AG04449 (cell line): Measurements from ENCODE around the gene CXCL6.

ENCODE experiments used
- CTCF ChIA-PET: fragments of 350-600 bp; formaldehyde crosslinking; extraction: SDS; loops from one replicate; lab custom pipeline; 2021; ENCODE audit warnings: antibody characterized with exemption; lab: Yijun Ruan, JAX
- POLR2A ChIA-PET: fragments of 400-600, 350-600 bp; formaldehyde crosslinking; extraction: SDS; loops from one replicate; lab custom pipeline; 2020; ENCODE audit warnings: antibody characterized with exemption, inconsistent platforms; lab: Yijun Ruan, JAX
- DNase-seq: peaks from one replicate; pipeline ENCODE4 v3.0.0-alpha.2; 2010; ENCODE audit warnings: low read depth, low spot score
- H3K4me3 ChIP-seq: 2 replicates; pipeline ENCODE4 v1.5.1; 2011; ENCODE audit warnings: low read depth, mild to moderate bottlenecking, control low read depth, low read length
- CTCF ChIP-seq: IDR thresholded peaks from one replicate; pipeline ENCODE4 v1.5.1; 2011; ENCODE audit warnings: mild to moderate bottlenecking, moderate library complexity, low read length, control low read depth, inconsistent platforms; ENCODE audit not compliant: insufficient read depth; ENCODE audit errors: missing control alignments

Gene CXCL6

GRCh38 chr4:73821325-73821724, 15.2 kb upstream of the CXCL6 start:
- ChIA-PET CTCF (no interaction called here), POLR2A (no interaction called here)
- no peak for TF ChIP-seq CTCF
- no peak overlapping the region for H3K4me3 ChIP-seq
- DNase-seq = no peak

- no peak overlapping the region for H3K4me3 ChIP-seq
- CTCF ChIA-PET = interaction anchor here (1.0 kb wide), 1 partner anchor 10 kb away, joined by 3 read pairs; no protein-coding TSS in a partner anchor
- TF ChIP-seq CTCF = no peak
- POLR2A ChIA-PET = no interaction called here
- no peak for DNase-seq
These were observed 14.1 kb upstream of the CXCL6 start for GRCh38 chr4:73822389-73822788.

GRCh38 chr4:73822812-73823504, 13.5 kb upstream of the CXCL6 start:
- TF ChIP-seq CTCF = no peak
- ChIA-PET CTCF (interaction anchor here (1.0 kb wide), 1 partner anchor 10 kb away, joined by 3 read pairs; no protein-coding TSS in a partner anchor), POLR2A (no interaction called here)
- no peak overlapping the region for H3K4me3 ChIP-seq
- no peak for DNase-seq

GRCh38 chr4:73823760-73824159, 12.7 kb upstream of the CXCL6 start:
- no peak for TF ChIP-seq CTCF
- DNase-seq = no peak
- CTCF ChIA-PET = no interaction called here
- H3K4me3 ChIP-seq = no peak overlapping the region
- POLR2A ChIA-PET = no interaction called here

GRCh38 chr4:73828956-73829355, 7.5 kb upstream of the CXCL6 start:
- H3K4me3 ChIP-seq = no peak overlapping the region
- DNase-seq = no peak
- ChIA-PET POLR2A (no interaction called here), CTCF (no interaction called here)
- no peak for TF ChIP-seq CTCF

- no peak for TF ChIP-seq CTCF
- ChIA-PET CTCF (interaction anchor here (1.0 kb wide), 1 partner anchor 170 kb away, joined by 4 read pairs; no protein-coding TSS in a partner anchor), POLR2A (no interaction called here)
These were observed 4.9 kb upstream of the CXCL6 start for GRCh38 chr4:73831569-73831968.

More at GRCh38 chr4:73831569-73831968, 4.9 kb upstream of the CXCL6 start:
- no peak overlapping the region for H3K4me3 ChIP-seq
- DNase-seq = no peak
